HL-60 (cell line): Measurements from ENCODE around the gene TBC1D22A.

Source experiments
- DNase-seq, 2 experiments: peaks; one replicate each; pipeline ENCODE4 v3.0.0-alpha.2; 2010 to 2020; ENCODE audit warnings: low read depth in 1 of 2, low spot score in 1 of 2
- H3K27ac ChIP-seq: fragments of 250-450 bp; sonication (Bioruptor Pico); replicated peaks from 2 replicates; pipeline ENCODE4 v1.5.1; 2020; ENCODE audit warnings: mild to moderate bottlenecking, moderate library complexity
- H3K27me3 ChIP-seq: fragments of 250-450 bp; sonication (Bioruptor Pico); 2 replicates; pipeline ENCODE4 v1.5.1; 2021; ENCODE audit warnings: mild to moderate bottlenecking, moderate library complexity; ENCODE audit not compliant: insufficient read depth, poor library complexity, severe bottlenecking
- H3K4me3 ChIP-seq: replicated peaks from 2 replicates; pipeline ENCODE4 v1.5.1; 2011; ENCODE audit warnings: mild to moderate bottlenecking, control low read depth, low read length; ENCODE audit not compliant: insufficient read depth
- CTCF ChIP-seq: IDR thresholded peaks from one replicate; pipeline ENCODE4 v1.5.1; 2011; ENCODE audit warnings: low read length, control low read depth, inconsistent platforms; ENCODE audit not compliant: insufficient read depth
- GABPA ChIP-seq: IDR thresholded peaks from 2 replicates; pipeline ENCODE4 v1.6.1; 2012; ENCODE audit warnings: low read depth
- POLR2AphosphoS5 ChIP-seq: IDR thresholded peaks from 2 replicates; pipeline ENCODE4 v1.6.1; 2012; ENCODE audit warnings: low read depth
- REST ChIP-seq: IDR thresholded peaks from 2 replicates; pipeline ENCODE4 v1.6.1; 2012; ENCODE audit warnings: low read depth; ENCODE audit not compliant: insufficient replicate concordance
- SPI1 ChIP-seq: IDR thresholded peaks from 2 replicates; pipeline ENCODE4 v1.6.1; 2012; ENCODE audit warnings: low read depth, mild to moderate bottlenecking, borderline replicate concordance

The TBC1D22A gene

GRCh38 chr22:46769191-46769675 lies 6.8 kb downstream of the TBC1D22A start:
- Histone ChIP-seq H3K27me3 (no peaks in the 10 kb centered on the region), H3K27ac (no peak overlapping the region), H3K4me3 (no peak overlapping the region)
- TF ChIP-seq CTCF: no peak
- TF ChIP-seq GABPA: no peak
- TF ChIP-seq SPI1: no peak
- no peak for TF ChIP-seq POLR2AphosphoS5
- DNase-seq: no peak

- no peak for DNase-seq
- no peaks in the 10 kb centered on the region for H3K27me3 ChIP-seq
- no peak overlapping the region for H3K27ac ChIP-seq
- TF ChIP-seq SPI1: no peak
- no peak for TF ChIP-seq CTCF
- TF ChIP-seq REST: no peak
- TF ChIP-seq POLR2AphosphoS5: no peak
- no peak for TF ChIP-seq GABPA
- H3K4me3 ChIP-seq: no peak overlapping the region
Observed at GRCh38 chr22:46769706-46770105, 7.3 kb downstream of the TBC1D22A start.

- no peak overlapping the region for H3K27ac ChIP-seq
- TF ChIP-seq GABPA: no peak
- peak; percentile 61 for TF ChIP-seq REST
- no peaks in the 10 kb centered on the region for H3K27me3 ChIP-seq
- H3K4me3 ChIP-seq: no peak overlapping the region
- DNase-seq: no peak
Observed at GRCh38 chr22:46770151-46770641, 7.7 kb downstream of the TBC1D22A start.

- H3K4me3 ChIP-seq: no peak overlapping the region
- no peak for DNase-seq
- no peak overlapping the region for H3K27ac ChIP-seq
- TF ChIP-seq CTCF: no peak
- TF ChIP-seq GABPA: no peak
- no peak for TF ChIP-seq POLR2AphosphoS5
- no peak for TF ChIP-seq REST
- TF ChIP-seq SPI1: no peak
- H3K27me3 ChIP-seq: no peaks in the 10 kb centered on the region
Observed at GRCh38 chr22:46770726-46771125, 8.3 kb downstream of the TBC1D22A start.
